Astrocyte (in vitro differentiated cells and primary cell): ENCODE results near the gene RAB8A.

Experiments used
- EZH2 ChIP-seq: IDR thresholded peaks from 2 replicates; pipeline ENCODE4 v1.6.1; 2012; ENCODE audit warnings: mild to moderate bottlenecking, low read length, inconsistent platforms; ENCODE audit not compliant: insufficient read depth
- TF ChIP-seq, protein P1 (sequence below): IDR thresholded peaks from 2 replicates; pipeline ENCODE4 v1.5.1; 2011; ENCODE audit warnings: low read depth, mild to moderate bottlenecking, inconsistent platforms, low read length, moderate library complexity; ENCODE audit not compliant: insufficient read depth

DNA sequence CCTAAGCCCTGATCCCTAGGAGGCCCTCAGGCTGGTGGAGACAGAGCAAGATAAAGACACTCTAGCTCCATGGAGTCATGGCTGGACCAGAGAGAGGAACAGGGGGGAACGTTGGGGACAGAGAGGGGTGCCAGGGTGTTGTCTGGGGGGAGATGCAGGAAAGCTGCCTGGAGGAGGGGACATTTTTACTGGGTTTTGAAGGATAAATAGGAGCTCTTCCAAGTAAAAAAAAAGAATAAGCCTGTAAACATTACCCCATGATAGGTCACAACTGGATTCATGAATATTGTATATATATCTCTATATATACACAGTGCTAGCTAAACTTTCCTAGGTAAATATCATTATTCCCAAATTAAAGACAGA is 32.5 kb downstream of the RAB8A start:
- no peak for TF ChIP-seq EZH2
- TF ChIP-seq, protein P1, sequence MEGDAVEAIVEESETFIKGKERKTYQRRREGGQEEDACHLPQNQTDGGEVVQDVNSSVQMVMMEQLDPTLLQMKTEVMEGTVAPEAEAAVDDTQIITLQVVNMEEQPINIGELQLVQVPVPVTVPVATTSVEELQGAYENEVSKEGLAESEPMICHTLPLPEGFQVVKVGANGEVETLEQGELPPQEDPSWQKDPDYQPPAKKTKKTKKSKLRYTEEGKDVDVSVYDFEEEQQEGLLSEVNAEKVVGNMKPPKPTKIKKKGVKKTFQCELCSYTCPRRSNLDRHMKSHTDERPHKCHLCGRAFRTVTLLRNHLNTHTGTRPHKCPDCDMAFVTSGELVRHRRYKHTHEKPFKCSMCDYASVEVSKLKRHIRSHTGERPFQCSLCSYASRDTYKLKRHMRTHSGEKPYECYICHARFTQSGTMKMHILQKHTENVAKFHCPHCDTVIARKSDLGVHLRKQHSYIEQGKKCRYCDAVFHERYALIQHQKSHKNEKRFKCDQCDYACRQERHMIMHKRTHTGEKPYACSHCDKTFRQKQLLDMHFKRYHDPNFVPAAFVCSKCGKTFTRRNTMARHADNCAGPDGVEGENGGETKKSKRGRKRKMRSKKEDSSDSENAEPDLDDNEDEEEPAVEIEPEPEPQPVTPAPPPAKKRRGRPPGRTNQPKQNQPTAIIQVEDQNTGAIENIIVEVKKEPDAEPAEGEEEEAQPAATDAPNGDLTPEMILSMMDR = no peak
